Adrenal gland (tissue), 5 donors: ENCODE measurements around the gene DAB2IP.

ENCODE experiments used
- CTCF ChIP-seq, 6 experiments: fragments of 450-650 bp in 4 of 6; fragments of 200-600 bp in 2 of 6; sonication (generic) in 1 of 6; IDR thresholded peaks; 1 replicate in 5 of 6; 2 replicates in 1 of 6; pipeline versions ENCODE4 v1.5.1 to v1.8.0; 2016 to 2021; ENCODE audit warnings: antibody characterized with exemption in 6 of 6, mild to moderate bottlenecking in 2 of 6, moderate library complexity in 1 of 6
- POLR2A ChIP-seq, 2 donors: fragments of 450-650 bp; IDR thresholded peaks; one replicate each; pipeline ENCODE4 v1.6.1; 2017; ENCODE audit warnings: antibody characterized with exemption in 2 of 2, mild to moderate bottlenecking in 2 of 2, moderate library complexity in 1 of 2
- donor health status: DM: no; HTN: no; CAD: no.

- no peak for TF ChIP-seq CTCF (IDR thresholded peaks at IDR 0.05)
- TF ChIP-seq POLR2A (IDR thresholded peaks at IDR 0.05), result no peak
These were observed 156.4 kb downstream of the DAB2IP start for GRCh38 chr9:121807823-121808278.
